ENCODE measurements around the gene BCL2.

Gene BCL2

DNA sequence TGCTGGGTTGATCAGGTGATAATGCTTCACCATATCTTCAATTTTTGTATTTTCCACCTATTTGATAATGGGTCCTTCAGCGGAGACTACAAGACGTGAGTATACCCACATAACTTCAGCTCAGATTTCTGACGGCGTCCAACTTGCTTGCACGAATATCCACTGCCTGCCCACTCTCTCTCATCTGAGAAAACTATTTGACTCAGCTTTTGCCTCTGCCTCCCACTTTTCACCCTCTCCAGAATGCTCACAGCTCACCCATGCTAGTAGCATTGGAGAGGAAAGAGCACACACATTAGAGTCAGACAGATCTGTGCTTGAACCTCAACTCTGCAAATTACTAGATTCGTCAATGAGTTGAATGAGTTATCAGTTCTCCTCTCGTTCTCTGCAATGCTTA lies 166.8 kb downstream of the BCL2 start:
- ATAC-seq = no peak
- no peak for TF ChIP-seq ISL1 (CRISPR knock-in tag; IDR thresholded peaks at IDR 0.05)
- no peak for TF ChIP-seq GLIS3 (CRISPR knock-in tag; IDR thresholded peaks at IDR 0.05)
- TF ChIP-seq, protein P1, sequence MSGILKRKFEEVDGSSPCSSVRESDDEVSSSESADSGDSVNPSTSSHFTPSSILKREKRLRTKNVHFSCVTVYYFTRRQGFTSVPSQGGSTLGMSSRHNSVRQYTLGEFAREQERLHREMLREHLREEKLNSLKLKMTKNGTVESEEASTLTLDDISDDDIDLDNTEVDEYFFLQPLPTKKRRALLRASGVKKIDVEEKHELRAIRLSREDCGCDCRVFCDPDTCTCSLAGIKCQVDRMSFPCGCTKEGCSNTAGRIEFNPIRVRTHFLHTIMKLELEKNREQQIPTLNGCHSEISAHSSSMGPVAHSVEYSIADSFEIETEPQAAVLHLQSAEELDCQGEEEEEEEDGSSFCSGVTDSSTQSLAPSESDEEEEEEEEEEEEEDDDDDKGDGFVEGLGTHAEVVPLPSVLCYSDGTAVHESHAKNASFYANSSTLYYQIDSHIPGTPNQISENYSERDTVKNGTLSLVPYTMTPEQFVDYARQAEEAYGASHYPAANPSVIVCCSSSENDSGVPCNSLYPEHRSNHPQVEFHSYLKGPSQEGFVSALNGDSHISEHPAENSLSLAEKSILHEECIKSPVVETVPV (CRISPR knock-in tag; IDR thresholded peaks at IDR 0.05) = no peak

DNA sequence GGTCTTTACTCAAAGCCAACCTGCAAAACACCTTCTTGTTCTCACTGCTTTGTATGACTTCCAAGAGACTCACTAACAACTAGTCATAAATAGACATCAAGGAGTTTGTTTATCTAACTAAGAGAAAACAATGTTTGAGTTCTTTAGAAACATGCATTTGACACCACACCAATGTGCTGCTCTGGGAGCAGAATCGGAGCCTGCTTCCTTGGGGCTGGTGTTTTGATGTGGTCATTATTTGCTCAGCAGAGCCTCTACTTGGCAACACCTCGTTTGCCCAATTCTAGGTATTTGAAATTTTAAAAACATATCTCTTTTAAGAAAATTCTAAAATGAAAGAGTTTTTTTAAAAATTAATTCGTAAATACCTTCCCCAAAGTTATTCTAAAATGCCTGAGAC lies 167.5 kb downstream of the BCL2 start:
- no peak for TF ChIP-seq TOX (CRISPR knock-in tag; IDR thresholded peaks at IDR 0.05; ENCODE audit: borderline replicate concordance)
- TF ChIP-seq ZNF565 (CRISPR knock-in tag; conservative IDR thresholded peaks at IDR 0.05; ENCODE audit: low read depth) = no peak
- TF ChIP-seq SNAI2 (CRISPR knock-in tag; IDR thresholded peaks at IDR 0.05) = no peak
- TF ChIP-seq, protein P2, sequence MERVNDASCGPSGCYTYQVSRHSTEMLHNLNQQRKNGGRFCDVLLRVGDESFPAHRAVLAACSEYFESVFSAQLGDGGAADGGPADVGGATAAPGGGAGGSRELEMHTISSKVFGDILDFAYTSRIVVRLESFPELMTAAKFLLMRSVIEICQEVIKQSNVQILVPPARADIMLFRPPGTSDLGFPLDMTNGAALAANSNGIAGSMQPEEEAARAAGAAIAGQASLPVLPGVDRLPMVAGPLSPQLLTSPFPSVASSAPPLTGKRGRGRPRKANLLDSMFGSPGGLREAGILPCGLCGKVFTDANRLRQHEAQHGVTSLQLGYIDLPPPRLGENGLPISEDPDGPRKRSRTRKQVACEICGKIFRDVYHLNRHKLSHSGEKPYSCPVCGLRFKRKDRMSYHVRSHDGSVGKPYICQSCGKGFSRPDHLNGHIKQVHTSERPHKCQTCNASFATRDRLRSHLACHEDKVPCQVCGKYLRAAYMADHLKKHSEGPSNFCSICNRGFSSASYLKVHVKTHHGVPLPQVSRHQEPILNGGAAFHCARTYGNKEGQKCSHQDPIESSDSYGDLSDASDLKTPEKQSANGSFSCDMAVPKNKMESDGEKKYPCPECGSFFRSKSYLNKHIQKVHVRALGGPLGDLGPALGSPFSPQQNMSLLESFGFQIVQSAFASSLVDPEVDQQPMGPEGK (CRISPR knock-in tag; IDR thresholded peaks at IDR 0.05; ENCODE audit: borderline replicate concordance) = no peak
- no peak for TF ChIP-seq ESRRG (CRISPR knock-in tag; IDR thresholded peaks at IDR 0.05)
- no peak for TF ChIP-seq ZFP30 (CRISPR knock-in tag; IDR thresholded peaks at IDR 0.05)
- TF ChIP-seq ISL1 (CRISPR knock-in tag; IDR thresholded peaks at IDR 0.05) = no peak
- no peak for TF ChIP-seq CSDC2 (CRISPR knock-in tag; IDR thresholded peaks at IDR 0.05)
- no peak for TF ChIP-seq OSR1 (CRISPR knock-in tag; IDR thresholded peaks at IDR 0.05)
- TF ChIP-seq GLIS3 (CRISPR knock-in tag; IDR thresholded peaks at IDR 0.05) = no peak
- no peak for TF ChIP-seq ZC3H10 (CRISPR knock-in tag; IDR thresholded peaks at IDR 0.05)
- TF ChIP-seq, protein P3, sequence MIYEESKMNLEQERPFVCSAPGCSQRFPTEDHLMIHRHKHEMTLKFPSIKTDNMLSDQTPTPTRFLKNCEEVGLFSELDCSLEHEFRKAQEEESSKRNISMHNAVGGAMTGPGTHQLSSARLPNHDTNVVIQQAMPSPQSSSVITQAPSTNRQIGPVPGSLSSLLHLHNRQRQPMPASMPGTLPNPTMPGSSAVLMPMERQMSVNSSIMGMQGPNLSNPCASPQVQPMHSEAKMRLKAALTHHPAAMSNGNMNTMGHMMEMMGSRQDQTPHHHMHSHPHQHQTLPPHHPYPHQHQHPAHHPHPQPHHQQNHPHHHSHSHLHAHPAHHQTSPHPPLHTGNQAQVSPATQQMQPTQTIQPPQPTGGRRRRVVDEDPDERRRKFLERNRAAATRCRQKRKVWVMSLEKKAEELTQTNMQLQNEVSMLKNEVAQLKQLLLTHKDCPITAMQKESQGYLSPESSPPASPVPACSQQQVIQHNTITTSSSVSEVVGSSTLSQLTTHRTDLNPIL (CRISPR knock-in tag; IDR thresholded peaks at IDR 0.05; ENCODE audit: low read depth) = no peak
- TF ChIP-seq, protein P1 (CRISPR knock-in tag; IDR thresholded peaks at IDR 0.05) = no peak
- no peak for TF ChIP-seq PPARA (CRISPR knock-in tag; IDR thresholded peaks at IDR 0.05; ENCODE audit: borderline replicate concordance)
- TF ChIP-seq ZNF70 (CRISPR knock-in tag; IDR thresholded peaks at IDR 0.05) = no peak
- ATAC-seq = no peak

DNA sequence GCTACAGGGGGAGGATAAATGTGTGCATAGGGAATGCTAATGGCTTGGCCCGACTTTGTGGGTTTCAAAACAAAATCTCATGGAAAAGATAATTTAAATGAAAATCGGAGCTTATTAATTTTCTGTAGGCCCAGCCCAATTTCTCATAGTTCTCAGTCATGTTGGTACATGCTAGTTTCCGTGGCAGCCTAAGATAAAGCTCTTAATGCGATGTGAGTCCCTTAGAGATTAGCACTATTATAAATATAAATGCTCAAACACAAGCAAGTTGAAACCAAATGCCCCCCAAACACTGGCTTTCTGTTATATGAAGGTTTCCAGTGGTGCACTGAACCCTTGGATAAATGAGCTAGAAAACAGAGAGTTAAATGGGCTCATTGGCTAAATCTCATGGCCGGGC lies 168.0 kb downstream of the BCL2 start:
- TF ChIP-seq, protein P2 (CRISPR knock-in tag; IDR thresholded peaks at IDR 0.05; ENCODE audit: borderline replicate concordance) = no peak
- TF ChIP-seq, protein P4, sequence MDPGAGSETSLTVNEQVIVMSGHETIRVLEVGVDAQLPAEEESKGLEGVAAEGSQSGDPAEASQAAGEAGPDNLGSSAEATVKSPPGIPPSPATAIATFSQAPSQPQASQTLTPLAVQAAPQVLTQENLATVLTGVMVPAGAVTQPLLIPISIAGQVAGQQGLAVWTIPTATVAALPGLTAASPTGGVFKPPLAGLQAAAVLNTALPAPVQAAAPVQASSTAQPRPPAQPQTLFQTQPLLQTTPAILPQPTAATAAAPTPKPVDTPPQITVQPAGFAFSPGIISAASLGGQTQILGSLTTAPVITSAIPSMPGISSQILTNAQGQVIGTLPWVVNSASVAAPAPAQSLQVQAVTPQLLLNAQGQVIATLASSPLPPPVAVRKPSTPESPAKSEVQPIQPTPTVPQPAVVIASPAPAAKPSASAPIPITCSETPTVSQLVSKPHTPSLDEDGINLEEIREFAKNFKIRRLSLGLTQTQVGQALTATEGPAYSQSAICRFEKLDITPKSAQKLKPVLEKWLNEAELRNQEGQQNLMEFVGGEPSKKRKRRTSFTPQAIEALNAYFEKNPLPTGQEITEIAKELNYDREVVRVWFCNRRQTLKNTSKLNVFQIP (CRISPR knock-in tag; IDR thresholded peaks at IDR 0.05; ENCODE audit: borderline replicate concordance, low read depth) = no peak
- no peak for TF ChIP-seq OSR1 (CRISPR knock-in tag; IDR thresholded peaks at IDR 0.05)
- TF ChIP-seq, protein P5, sequence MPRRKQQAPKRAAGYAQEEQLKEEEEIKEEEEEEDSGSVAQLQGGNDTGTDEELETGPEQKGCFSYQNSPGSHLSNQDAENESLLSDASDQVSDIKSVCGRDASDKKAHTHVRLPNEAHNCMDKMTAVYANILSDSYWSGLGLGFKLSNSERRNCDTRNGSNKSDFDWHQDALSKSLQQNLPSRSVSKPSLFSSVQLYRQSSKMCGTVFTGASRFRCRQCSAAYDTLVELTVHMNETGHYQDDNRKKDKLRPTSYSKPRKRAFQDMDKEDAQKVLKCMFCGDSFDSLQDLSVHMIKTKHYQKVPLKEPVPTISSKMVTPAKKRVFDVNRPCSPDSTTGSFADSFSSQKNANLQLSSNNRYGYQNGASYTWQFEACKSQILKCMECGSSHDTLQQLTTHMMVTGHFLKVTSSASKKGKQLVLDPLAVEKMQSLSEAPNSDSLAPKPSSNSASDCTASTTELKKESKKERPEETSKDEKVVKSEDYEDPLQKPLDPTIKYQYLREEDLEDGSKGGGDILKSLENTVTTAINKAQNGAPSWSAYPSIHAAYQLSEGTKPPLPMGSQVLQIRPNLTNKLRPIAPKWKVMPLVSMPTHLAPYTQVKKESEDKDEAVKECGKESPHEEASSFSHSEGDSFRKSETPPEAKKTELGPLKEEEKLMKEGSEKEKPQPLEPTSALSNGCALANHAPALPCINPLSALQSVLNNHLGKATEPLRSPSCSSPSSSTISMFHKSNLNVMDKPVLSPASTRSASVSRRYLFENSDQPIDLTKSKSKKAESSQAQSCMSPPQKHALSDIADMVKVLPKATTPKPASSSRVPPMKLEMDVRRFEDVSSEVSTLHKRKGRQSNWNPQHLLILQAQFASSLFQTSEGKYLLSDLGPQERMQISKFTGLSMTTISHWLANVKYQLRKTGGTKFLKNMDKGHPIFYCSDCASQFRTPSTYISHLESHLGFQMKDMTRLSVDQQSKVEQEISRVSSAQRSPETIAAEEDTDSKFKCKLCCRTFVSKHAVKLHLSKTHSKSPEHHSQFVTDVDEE (CRISPR knock-in tag; IDR thresholded peaks at IDR 0.05) = no peak
- no peak for TF ChIP-seq GLIS3 (CRISPR knock-in tag; IDR thresholded peaks at IDR 0.05)
- TF ChIP-seq ISL1 (CRISPR knock-in tag; IDR thresholded peaks at IDR 0.05) = no peak
- no peak for TF ChIP-seq ZNF70 (CRISPR knock-in tag; IDR thresholded peaks at IDR 0.05)
- no peak for TF ChIP-seq PPARA (CRISPR knock-in tag; IDR thresholded peaks at IDR 0.05; ENCODE audit: borderline replicate concordance)
- no peak for TF ChIP-seq RARB (CRISPR knock-in tag; IDR thresholded peaks at IDR 0.05)
- TF ChIP-seq ZFP30 (CRISPR knock-in tag; IDR thresholded peaks at IDR 0.05) = no peak
- no peak for TF ChIP-seq BACH2 (CRISPR knock-in tag; IDR thresholded peaks at IDR 0.05; ENCODE audit: borderline replicate concordance)
- ATAC-seq = no peak

Measured in SK-N-SH treated with all-trans-retinoic acid at 6 μM for 48 hours (cell line).